Stimulated activated CD4-positive, alpha-beta T cell treated with anti-CD3 and anti-CD28 coated beads, Interleukin-4, amount 100 ng/mL, for 24 hours (primary cell): Measurements from ENCODE around the gene ARL6IP1.
A peak's percentile ranks its signal among the peaks of the same experiment; 100 is the strongest.
"Not testable (repeated sequence)": the region's sequence is repeated elsewhere in the genome, so short reads cannot be mapped to it uniquely, and the experiment has no call there.

ENCODE experiments used
- DNase-seq: peaks from one replicate; pipeline ENCODE4 v3.0.0-alpha.2; 2020

The ARL6IP1 gene

GRCh38 chr16:18797746-18798145, 3.6 kb downstream of the ARL6IP1 start:
- DNase-seq, result no peak

- DNase-seq, result no peak
Measured at GRCh38 chr16:18796377-18796776, 5.0 kb downstream of the ARL6IP1 start.

- no peak for DNase-seq
Measured at GRCh38 chr16:18792836-18793433, 8.4 kb downstream of the ARL6IP1 start.

- peak; percentile 95 for DNase-seq
Measured at GRCh38 chr16:18789850-18790706, 11.3 kb downstream of the ARL6IP1 start, which contains the start of gene RPS15A. Gene RPS15A (minus strand): TSS chr16:18790334. CDS start chr16:18789113, 1,221 bp downstream.

GRCh38 chr16:18789515-18789849, 11.9 kb downstream of the ARL6IP1 start:
- no peak for DNase-seq

GRCh38 chr16:18788828-18789514, 12.4 kb downstream of the ARL6IP1 start:
- no peak for DNase-seq

- DNase-seq, result no peak
Measured at GRCh38 chr16:18784917-18785623, 16.3 kb downstream of the ARL6IP1 start.

- no peak for DNase-seq
Measured at GRCh38 chr16:18783430-18784341, 17.7 kb downstream of the ARL6IP1 start.

- peak; percentile 30 for DNase-seq
Measured at GRCh38 chr16:18782697-18783429, 18.5 kb downstream of the ARL6IP1 start.

GRCh38 chr16:18781232-18781631, 20.1 kb downstream of the ARL6IP1 start:
- not testable (repeated sequence) for DNase-seq

- DNase-seq, result not testable (repeated sequence)
Measured at GRCh38 chr16:18780460-18781026, 20.8 kb downstream of the ARL6IP1 start.

GRCh38 chr16:18777664-18778063, 23.7 kb downstream of the ARL6IP1 start:
- DNase-seq, result not testable (repeated sequence)

- DNase-seq, result not testable (repeated sequence)
Measured at GRCh38 chr16:18776334-18776733, 25.0 kb downstream of the ARL6IP1 start.

GRCh38 chr16:18774651-18775050, 26.7 kb downstream of the ARL6IP1 start:
- DNase-seq, result not testable (repeated sequence)

- not testable (repeated sequence) for DNase-seq
Measured at GRCh38 chr16:18772171-18772570, 29.2 kb downstream of the ARL6IP1 start.

GRCh38 chr16:18770336-18770962, 30.9 kb downstream of the ARL6IP1 start:
- DNase-seq, result not testable (repeated sequence)

- DNase-seq, result not testable (repeated sequence)
Measured at GRCh38 chr16:18767217-18767616, 34.1 kb downstream of the ARL6IP1 start.

GRCh38 chr16:18762713-18763112, 38.6 kb downstream of the ARL6IP1 start:
- not testable (repeated sequence) for DNase-seq

- DNase-seq, result peak; percentile 54
Measured at GRCh38 chr16:18759598-18760520, 41.5 kb downstream of the ARL6IP1 start.
